RWPE1 (cell line): ENCODE results near the gene PPP2R5D.

Experiments used
- CTCF ChIA-PET: fragments of 350-600 bp; sonication (Branson Sonifier 250); formaldehyde crosslinking; extraction: SDS; loops from one replicate; lab custom pipeline; 2021; lab: Yijun Ruan, JAX
- POLR2A ChIA-PET: fragments of 400-600 bp; formaldehyde crosslinking; extraction: SDS; loops from one replicate; lab custom pipeline; 2020; ENCODE audit warnings: antibody characterized with exemption; ENCODE audit not compliant: low non-redundant PET; lab: Yijun Ruan, JAX
- DNase-seq: peaks from one replicate; pipeline ENCODE4 v3.0.0; 2012; ENCODE audit warnings: low spot score
- H3K27ac ChIP-seq: fragments of 450-650 bp; 2 replicates; pipeline ENCODE4 v1.5.1; 2017
- CTCF ChIP-seq: fragments of 450-650 bp; conservative IDR thresholded peaks from 2 replicates; pipeline ENCODE4 v1.5.1; 2017; ENCODE audit warnings: low read depth, mild to moderate bottlenecking

Gene PPP2R5D

GRCh38 chr6:43016943-43017334, 32.6 kb downstream of the PPP2R5D start:
- no peak for TF ChIP-seq CTCF
- POLR2A ChIA-PET, result no interaction called here
- H3K27ac ChIP-seq, result peak overlapping the region; percentile 40
- CTCF ChIA-PET, result no interaction called here
- DNase-seq, result no peak

- POLR2A ChIA-PET, result no interaction called here
- H3K27ac ChIP-seq, result no peak overlapping the region
- CTCF ChIA-PET, result interaction anchor here (0.7 kb wide), 1 partner anchor 115 kb away, joined by 3 read pairs; no protein-coding TSS in a partner anchor
- no peak for TF ChIP-seq CTCF
- no peak for DNase-seq
These were observed 34.8 kb downstream of the PPP2R5D start for GRCh38 chr6:43019152-43019551.

- H3K27ac ChIP-seq, result peak overlapping the region; percentile 87
- no peak for DNase-seq
- no peak for TF ChIP-seq CTCF
- CTCF ChIA-PET, result no interaction called here
- POLR2A ChIA-PET, result interaction anchor here (1.0 kb wide), 1 partner anchor 21 kb away, joined by 4 read pairs; no protein-coding TSS in a partner anchor
These were observed 35.8 kb downstream of the PPP2R5D start for GRCh38 chr6:43020052-43020705.

- DNase-seq, result peak; percentile 15
- CTCF ChIA-PET, result interaction anchor here (0.6 kb wide), 1 partner anchor 610 kb away, joined by 3 read pairs; no protein-coding TSS in a partner anchor
- no peak for TF ChIP-seq CTCF
- peak overlapping the region; percentile 87 for H3K27ac ChIP-seq
- POLR2A ChIA-PET, result interaction anchor here (0.6 to 1.1 kb wide), 3 partner anchors 8 to 37 kb away, joined by 3 to 4 read pairs (median 3); no protein-coding TSS in a partner anchor
These were observed 36.5 kb downstream of the PPP2R5D start for GRCh38 chr6:43020847-43021246.

GRCh38 chr6:43021270-43022047, 37.1 kb downstream of the PPP2R5D start, which contains the start of gene RRP36:
Gene RRP36, plus strand, starts transcription at chr6:43021623. Its CDS starts 32 bp downstream, at chr6:43021655.
- ChIA-PET POLR2A (interaction anchor here (0.6 to 1.1 kb wide), 4 partner anchors 7 to 138 kb away, joined by 3 to 5 read pairs (median 4); no protein-coding TSS in a partner anchor), CTCF (interaction anchor here (0.6 kb wide), 1 partner anchor 609 kb away, joined by 3 read pairs; no protein-coding TSS in a partner anchor)
- TF ChIP-seq CTCF, result no peak
- DNase-seq, result peak; percentile 84
- H3K27ac ChIP-seq, result peak within 1 kb of the TSS; percentile 87

- no peak for DNase-seq
- ChIA-PET POLR2A (interaction anchor here (0.6 kb wide), 1 partner anchor 64 kb away, joined by 3 read pairs; no protein-coding TSS in a partner anchor), CTCF (no interaction called here)
- no peak overlapping the region for H3K27ac ChIP-seq
- TF ChIP-seq CTCF, result no peak
These were observed 40.1 kb downstream of the PPP2R5D start for GRCh38 chr6:43024436-43024835.
